GM23248 (cell line): ENCODE measurements around the gene HJURP. TPM values are rescaled to one million over a fixed set of nuclear protein-coding genes. Genes with fewer than 3 reads are reported as not detected.

Source experiments
- DNase-seq: peaks from one replicate; pipeline ENCODE4 v3.0.0-alpha.2; 2015
- H2AFZ ChIP-seq: fragments of 200-600 bp; sonication (generic); 2 replicates; pipeline ENCODE4 v1.6.1; 2016; ENCODE audit warnings: antibody characterized with exemption
- H3F3A ChIP-seq: fragments of 200-600 bp; sonication (generic); 2 replicates; pipeline ENCODE4 v1.6.1; 2016; ENCODE audit warnings: mild to moderate bottlenecking, antibody characterized with exemption, mixed run types; ENCODE audit not compliant: insufficient read depth
- H3K27ac ChIP-seq: fragments of 200-600 bp; sonication (generic); 2 replicates; pipeline ENCODE4 v1.5.1; 2016; ENCODE audit warnings: mild to moderate bottlenecking
- H3K27me3 ChIP-seq: fragments of 200-600 bp; sonication (generic); replicated peaks from 2 replicates; pipeline ENCODE4 v1.6.1; 2016; ENCODE audit warnings: mild to moderate bottlenecking; ENCODE audit not compliant: insufficient read depth
- H3K36me3 ChIP-seq: fragments of 200-600 bp; sonication (generic); 2 replicates; pipeline ENCODE4 v1.6.1; 2016; ENCODE audit warnings: low read depth, mild to moderate bottlenecking
- H3K4me1 ChIP-seq: fragments of 200-600 bp; sonication (generic); 2 replicates; pipeline ENCODE4 v1.6.1; 2016; ENCODE audit warnings: mild to moderate bottlenecking; ENCODE audit not compliant: insufficient read depth
- H3K4me2 ChIP-seq: fragments of 200-600 bp; sonication (generic); one replicate; pipeline ENCODE4 v1.6.1; 2016; ENCODE audit warnings: mild to moderate bottlenecking; ENCODE audit not compliant: unreplicated experiment
- H3K4me3 ChIP-seq: fragments of 200-600 bp; sonication (generic); 2 replicates; pipeline ENCODE4 v1.5.1; 2016; ENCODE audit warnings: mild to moderate bottlenecking
- H3K79me2 ChIP-seq: fragments of 200-600 bp; sonication (generic); 2 replicates; pipeline ENCODE4 v1.6.1; 2016; ENCODE audit warnings: mild to moderate bottlenecking; ENCODE audit not compliant: insufficient read depth
- H3K9ac ChIP-seq: fragments of 200-600 bp; sonication (generic); 2 replicates; pipeline ENCODE4 v1.6.1; 2016; ENCODE audit warnings: mild to moderate bottlenecking
- H3K9me2 ChIP-seq: fragments of 200-600 bp; sonication (generic); 2 replicates; pipeline ENCODE4 v1.6.1; 2016; ENCODE audit warnings: mixed run types, mild to moderate bottlenecking, moderate library complexity; ENCODE audit not compliant: insufficient read depth
- H3K9me3 ChIP-seq: fragments of 200-600 bp; sonication (generic); one replicate; pipeline ENCODE4 v1.6.1; 2017; ENCODE audit warnings: low read depth
- H4K20me1 ChIP-seq: fragments of 200-600 bp; sonication (generic); 2 replicates; pipeline ENCODE4 v1.6.0; 2016; ENCODE audit not compliant: insufficient read depth
- EZH2 ChIP-seq: fragments of 200-600 bp; sonication (generic); IDR thresholded peaks from 2 replicates; pipeline ENCODE4 v1.6.1; 2018; ENCODE audit warnings: antibody characterized with exemption, mild to moderate bottlenecking; ENCODE audit not compliant: insufficient read depth, poor library complexity, severe bottlenecking
- EZH2phosphoT487 ChIP-seq: fragments of 200-600 bp; sonication (generic); IDR thresholded peaks from 2 replicates; pipeline ENCODE4 v1.6.1; 2018; ENCODE audit warnings: antibody characterized with exemption, moderate library complexity, mild to moderate bottlenecking, low read depth; ENCODE audit not compliant: insufficient read depth
- WGBS, 2 experiments: methylation state at CpG; one replicate each; pipeline ENCODE4 v1.1.6; 2015 to 2017; ENCODE audit warnings: low lambda C conversion rate in 2 of 2, low coverage in 1 of 2; ENCODE audit errors: missing lambda C conversion rate in 2 of 2; 5-methylcytosine and 5-hydroxymethylcytosine counted together
- in situ Hi-C: fragments of 300-500 bp; cut with MboI; formaldehyde crosslinking; loops from 2 replicates; pipeline ENCODE4 v1.15.0; 2020
- polyA plus RNA-seq: library from polyadenylated mRNA; unstranded; fragments of >200 nt; fragmentation: Nextera tagmentation; extraction: Ambion mirVana; gene quantifications from 2 replicates; pipeline ENCODE4 v1.2.1, GENCODE V29; 2016
- total RNA-seq: library from RNA; depleted of rRNA; stranded (reverse); fragments of >200 nt; shearing (Covaris generic); gene quantifications from 2 replicates; pipeline ENCODE4 v1.2.3, GENCODE V29; 2014

Gene HJURP
- total and polyA plus RNA-seq, 2 experiments from 2014 or later: 13.2 to 13.9 TPM

DNA sequence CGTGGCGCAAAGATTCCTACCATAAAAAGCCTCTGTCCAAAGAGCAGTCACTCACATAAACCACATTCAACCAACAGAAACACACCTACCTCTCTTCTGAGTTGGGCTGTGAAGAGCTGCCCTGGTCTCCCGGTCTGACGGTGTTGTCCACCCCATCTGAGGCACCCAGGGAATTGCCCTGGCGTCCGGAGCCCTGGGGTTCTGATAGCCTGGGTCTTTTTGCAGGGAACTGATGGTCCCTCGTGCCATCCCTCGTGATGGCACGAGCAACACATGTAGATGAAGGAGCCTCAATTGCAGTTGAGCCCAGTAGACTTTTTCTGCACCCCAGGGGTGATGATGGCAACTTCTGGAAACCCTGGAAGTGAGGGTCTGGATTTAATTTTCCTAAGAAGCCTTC is 13.8 kb downstream of the HJURP start:
- in situ Hi-C loops: no loop called here
- Histone ChIP-seq H3K79me2 (peaks cover 87% of the 10 kb centered on the region), H3K9me3 (peaks cover 2% of the 10 kb centered on the region), H3K9ac (no peak overlapping the region), H2AFZ (no peak overlapping the region), H3K4me3 (no peak overlapping the region), H3K9me2 (no peaks in the 10 kb centered on the region), H3K36me3 (peaks cover 2% of the 10 kb centered on the region; the same call in 1 of the 2 replicates), H3K4me2 (no peak overlapping the region), H3K27me3 (no peaks in the 10 kb centered on the region), H3K4me1 (no peaks in the 10 kb centered on the region), H4K20me1 (no peaks in the 10 kb centered on the region), H3F3A (no peaks in the 10 kb centered on the region), H3K27ac (no peak overlapping the region)
- no peak for TF ChIP-seq EZH2phosphoT487
- no peak for TF ChIP-seq EZH2
- DNase-seq: no peak
- WGBS, 2 experiments: 98 to 99% methylated on average over 9 of the region's 9 CpGs

DNA sequence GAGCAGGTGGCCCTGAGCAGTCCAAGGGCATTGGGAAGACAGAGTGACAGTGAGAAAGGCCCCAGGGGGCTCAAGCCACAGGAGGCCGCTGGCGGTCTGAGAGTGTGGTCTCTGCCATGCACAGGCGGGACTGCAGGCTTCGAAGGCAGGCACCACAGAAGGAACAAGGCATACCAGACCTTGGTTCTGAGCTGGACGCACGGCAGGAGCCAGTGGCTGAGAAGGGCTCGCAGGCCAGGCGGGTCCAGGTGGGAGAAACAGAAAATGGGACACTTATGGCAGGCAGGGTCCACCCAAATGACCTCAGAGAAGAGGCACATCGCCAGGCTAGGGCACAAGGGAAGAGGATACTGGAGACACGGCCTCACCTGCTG is 14.9 kb downstream of the HJURP start:
- Histone ChIP-seq H3K4me1 (no peaks in the 10 kb centered on the region), H3K9me2 (no peaks in the 10 kb centered on the region), H3F3A (no peaks in the 10 kb centered on the region), H3K27ac (no peak overlapping the region), H3K79me2 (peaks cover 81% of the 10 kb centered on the region), H3K4me3 (no peak overlapping the region), H3K27me3 (no peaks in the 10 kb centered on the region), H4K20me1 (no peaks in the 10 kb centered on the region), H3K9me3 (peaks cover 2% of the 10 kb centered on the region), H3K36me3 (no peaks in the 10 kb centered on the region; the same call in 1 of the 2 replicates), H2AFZ (no peak overlapping the region), H3K4me2 (no peak overlapping the region), H3K9ac (no peak overlapping the region)
- in situ Hi-C loops: no loop called here
- WGBS, 2 experiments: 96 to 97% methylated on average over 10 of the region's 10 CpGs
- no peak for DNase-seq
- TF ChIP-seq EZH2phosphoT487: no peak
- no peak for TF ChIP-seq EZH2

DNA sequence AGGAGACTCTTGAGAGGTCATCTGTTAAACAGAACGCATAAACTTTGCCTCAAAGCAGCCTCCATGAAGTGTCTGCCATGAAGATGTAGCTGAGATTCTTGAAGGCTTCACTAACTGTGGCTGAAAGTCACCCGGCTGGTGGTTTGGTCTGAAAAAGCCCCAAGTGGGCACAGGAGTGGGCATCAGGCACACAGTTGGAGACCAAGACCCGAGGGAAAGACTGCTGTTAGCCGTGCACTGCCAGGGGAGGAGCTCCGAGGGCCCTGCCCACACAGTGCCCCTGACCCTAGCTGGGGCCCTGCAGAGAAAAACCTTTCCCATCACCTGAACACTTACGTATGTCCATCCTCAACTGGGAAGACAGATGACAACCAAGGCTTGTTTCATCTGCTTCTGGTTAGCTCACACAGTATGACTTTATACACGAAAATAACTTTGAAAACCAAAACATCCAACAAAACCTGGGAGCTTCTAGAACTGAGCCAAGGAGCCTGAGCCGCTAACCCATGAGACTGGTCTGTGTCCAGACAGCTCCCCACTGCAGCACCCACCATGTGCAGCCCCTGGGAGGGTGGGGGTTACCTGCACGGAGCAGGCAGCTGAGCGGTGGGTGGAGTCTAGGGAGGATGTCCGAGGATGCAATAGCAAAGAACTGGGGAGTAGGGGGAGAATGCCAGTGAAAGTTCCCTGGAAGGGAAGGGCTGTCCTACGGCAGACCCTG is 15.4 kb downstream of the HJURP start:
- H4K20me1 ChIP-seq: no peaks in the 10 kb centered on the region
- WGBS, 2 experiments: 74% methylated on average over 12 of the region's 12 CpGs
- no peaks in the 10 kb centered on the region for H3K27me3 ChIP-seq
- in situ Hi-C loops: no loop called here
- peaks cover 76% of the 10 kb centered on the region for H3K79me2 ChIP-seq
- TF ChIP-seq EZH2phosphoT487: no peak
- no peak for TF ChIP-seq EZH2
- H3K9ac ChIP-seq: no peak overlapping the region
- no peaks in the 10 kb centered on the region for H3K4me1 ChIP-seq
- H3K4me2 ChIP-seq: no peak overlapping the region
- 0 out of 2 replicates have a peak overlapping the region, but pooled peaks have one; percentile 15 for H2AFZ ChIP-seq
- no peaks in the 10 kb centered on the region for H3F3A ChIP-seq
- peaks cover 2% of the 10 kb centered on the region for H3K9me3 ChIP-seq
- no peak overlapping the region for H3K4me3 ChIP-seq
- no peaks in the 10 kb centered on the region; the same call in 1 of the 2 replicates for H3K36me3 ChIP-seq
- DNase-seq: no peak
- H3K9me2 ChIP-seq: no peaks in the 10 kb centered on the region
- H3K27ac ChIP-seq: no peak overlapping the region

- TF ChIP-seq EZH2 (no peak), EZH2phosphoT487 (no peak)
- Histone ChIP-seq H3K36me3 (no peaks in the 10 kb centered on the region; the same call in 1 of the 2 replicates), H3K79me2 (peaks cover 72% of the 10 kb centered on the region), H4K20me1 (no peaks in the 10 kb centered on the region), H3K9me2 (no peaks in the 10 kb centered on the region), H3K4me2 (no peak overlapping the region), H3F3A (no peaks in the 10 kb centered on the region), H2AFZ (no peak overlapping the region), H3K9me3 (peaks cover 2% of the 10 kb centered on the region), H3K27ac (no peak overlapping the region), H3K27me3 (no peaks in the 10 kb centered on the region), H3K4me3 (no peak overlapping the region), H3K9ac (no peak overlapping the region), H3K4me1 (no peaks in the 10 kb centered on the region)
- in situ Hi-C loops: no loop called here
- DNase-seq: no peak
- 57 to 59% methylated on average over 7 of the region's 7 CpGs for WGBS, 2 experiments
Measured at GRCh38 chr2:233838251-233838650, 16.1 kb downstream of the HJURP start.
